MM.1S (cell line): ENCODE measurements around the gene FBXW11.

Experiments used
- DNase-seq: peaks from one replicate; pipeline ENCODE4 v3.0.0-alpha.2; 2015
- H2AFZ ChIP-seq: fragments of 300-600 bp; sonication (generic); 2 replicates; pipeline ENCODE4 v1.6.0; 2016; ENCODE audit warnings: antibody characterized with exemption, low read length
- H3F3A ChIP-seq: fragments of 300-600 bp; sonication (generic); 2 replicates; pipeline ENCODE4 v1.6.1; 2016; ENCODE audit warnings: mild to moderate bottlenecking, antibody characterized with exemption, low read length, moderate library complexity, mixed read lengths; ENCODE audit not compliant: insufficient read depth
- H3K27ac ChIP-seq: fragments of 300-600 bp; sonication (generic); 2 replicates; pipeline ENCODE4 v1.5.1; 2016; ENCODE audit warnings: mild to moderate bottlenecking, low read length
- H3K27me3 ChIP-seq: fragments of 300-600 bp; sonication (generic); replicated peaks from 2 replicates; pipeline ENCODE4 v1.6.0; 2016; ENCODE audit warnings: low read length; ENCODE audit not compliant: insufficient read depth
- H3K36me3 ChIP-seq: fragments of 300-600 bp; sonication (generic); replicated peaks from 2 replicates; pipeline ENCODE4 v1.6.1; 2016; ENCODE audit warnings: mild to moderate bottlenecking, low read length, mixed read lengths; ENCODE audit not compliant: insufficient read depth
- H3K4me1 ChIP-seq: fragments of 300-600 bp; sonication (generic); 2 replicates; pipeline ENCODE4 v1.6.1; 2016; ENCODE audit warnings: low read length, mixed read lengths
- H3K4me2 ChIP-seq: fragments of 300-600 bp; sonication (generic); 2 replicates; pipeline ENCODE4 v1.6.0; 2016; ENCODE audit warnings: low read depth, low read length
- H3K4me3 ChIP-seq: fragments of 300-600 bp; sonication (generic); 2 replicates; pipeline ENCODE4 v1.5.1; 2016; ENCODE audit warnings: low read length, mixed read lengths
- H3K79me2 ChIP-seq: fragments of 300-600 bp; sonication (generic); 2 replicates; pipeline ENCODE4 v1.6.1; 2016; ENCODE audit warnings: mixed run types, low read length, mixed read lengths
- H3K9ac ChIP-seq: fragments of 300-600 bp; sonication (generic); 2 replicates; pipeline ENCODE4 v1.6.1; 2016; ENCODE audit warnings: low read length, mixed read lengths
- H3K9me2 ChIP-seq: fragments of 300-600 bp; sonication (generic); replicated peaks from 2 replicates; pipeline ENCODE4 v1.6.1; 2016; ENCODE audit warnings: mild to moderate bottlenecking, low read length, mixed read lengths; ENCODE audit not compliant: insufficient read depth
- H3K9me3 ChIP-seq: fragments of 300-600 bp; sonication (generic); replicated peaks from 2 replicates; pipeline ENCODE4 v1.6.1; 2016; ENCODE audit warnings: mild to moderate bottlenecking, low read length, mixed read lengths; ENCODE audit not compliant: insufficient read depth
- H4K20me1 ChIP-seq: fragments of 300-600 bp; sonication (generic); 2 replicates; pipeline ENCODE4 v1.6.1; 2016; ENCODE audit warnings: mild to moderate bottlenecking, low read length, moderate library complexity, mixed read lengths; ENCODE audit not compliant: insufficient read depth
- EZH2 ChIP-seq: fragments of 300-600 bp; sonication (generic); optimal IDR thresholded peaks from 2 replicates; pipeline ENCODE3; 2017; ENCODE audit warnings: low read depth, mild to moderate bottlenecking, antibody characterized with exemption, low read length, mixed read lengths
- EZH2phosphoT487 ChIP-seq: fragments of 300-600 bp; sonication (generic); IDR thresholded peaks from 2 replicates; pipeline ENCODE4 v1.6.1; 2018; ENCODE audit warnings: antibody characterized with exemption, low read length
- TF ChIP-seq, protein P1 (sequence below): fragments of 300-600 bp; sonication (generic); IDR thresholded peaks from 2 replicates; pipeline ENCODE4 v1.5.1; 2016; ENCODE audit warnings: antibody characterized with exemption, low read length, mixed read lengths

Gene FBXW11

DNA sequence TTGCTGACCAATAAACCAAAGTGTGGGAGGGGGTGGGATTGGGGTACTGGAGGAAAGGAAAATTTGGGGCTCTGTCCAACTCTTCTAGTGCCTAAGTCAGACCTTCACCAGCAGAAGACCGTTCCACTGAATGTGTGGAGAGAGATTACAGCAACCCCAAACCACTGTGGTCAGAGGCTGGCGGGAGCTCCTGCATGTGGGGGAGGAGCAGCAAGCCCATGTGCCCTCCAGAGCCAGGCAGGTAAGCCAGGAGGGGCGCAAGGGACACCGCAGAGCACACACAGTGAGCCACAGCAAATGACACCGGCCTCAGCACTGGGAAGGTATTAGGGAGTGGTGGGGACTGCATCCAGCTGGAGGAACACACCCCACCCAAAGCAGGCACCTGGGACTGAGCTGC, 158.0 kb downstream of the FBXW11 start:
- DNase-seq, result no peak
- H3K27ac ChIP-seq, result no peak overlapping the region
- no peaks in the 10 kb centered on the region for H4K20me1 ChIP-seq
- no peak overlapping the region for H3K4me2 ChIP-seq
- H3K9me2 ChIP-seq, result no peaks in the 10 kb centered on the region
- no peaks in the 10 kb centered on the region for H3F3A ChIP-seq
- H2AFZ ChIP-seq, result no peak overlapping the region
- no peak overlapping the region for H3K9ac ChIP-seq
- no peaks in the 10 kb centered on the region for H3K79me2 ChIP-seq
- H3K4me1 ChIP-seq, result no peaks in the 10 kb centered on the region
- no peak overlapping the region for H3K4me3 ChIP-seq
- TF ChIP-seq EZH2phosphoT487 (no peak), EZH2 (no peak)
- TF ChIP-seq, protein P1, sequence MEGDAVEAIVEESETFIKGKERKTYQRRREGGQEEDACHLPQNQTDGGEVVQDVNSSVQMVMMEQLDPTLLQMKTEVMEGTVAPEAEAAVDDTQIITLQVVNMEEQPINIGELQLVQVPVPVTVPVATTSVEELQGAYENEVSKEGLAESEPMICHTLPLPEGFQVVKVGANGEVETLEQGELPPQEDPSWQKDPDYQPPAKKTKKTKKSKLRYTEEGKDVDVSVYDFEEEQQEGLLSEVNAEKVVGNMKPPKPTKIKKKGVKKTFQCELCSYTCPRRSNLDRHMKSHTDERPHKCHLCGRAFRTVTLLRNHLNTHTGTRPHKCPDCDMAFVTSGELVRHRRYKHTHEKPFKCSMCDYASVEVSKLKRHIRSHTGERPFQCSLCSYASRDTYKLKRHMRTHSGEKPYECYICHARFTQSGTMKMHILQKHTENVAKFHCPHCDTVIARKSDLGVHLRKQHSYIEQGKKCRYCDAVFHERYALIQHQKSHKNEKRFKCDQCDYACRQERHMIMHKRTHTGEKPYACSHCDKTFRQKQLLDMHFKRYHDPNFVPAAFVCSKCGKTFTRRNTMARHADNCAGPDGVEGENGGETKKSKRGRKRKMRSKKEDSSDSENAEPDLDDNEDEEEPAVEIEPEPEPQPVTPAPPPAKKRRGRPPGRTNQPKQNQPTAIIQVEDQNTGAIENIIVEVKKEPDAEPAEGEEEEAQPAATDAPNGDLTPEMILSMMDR, result no peak
- H3K9me3 ChIP-seq, result no peaks in the 10 kb centered on the region
- H3K36me3 ChIP-seq, result no peaks in the 10 kb centered on the region
- no peaks in the 10 kb centered on the region for H3K27me3 ChIP-seq

DNA sequence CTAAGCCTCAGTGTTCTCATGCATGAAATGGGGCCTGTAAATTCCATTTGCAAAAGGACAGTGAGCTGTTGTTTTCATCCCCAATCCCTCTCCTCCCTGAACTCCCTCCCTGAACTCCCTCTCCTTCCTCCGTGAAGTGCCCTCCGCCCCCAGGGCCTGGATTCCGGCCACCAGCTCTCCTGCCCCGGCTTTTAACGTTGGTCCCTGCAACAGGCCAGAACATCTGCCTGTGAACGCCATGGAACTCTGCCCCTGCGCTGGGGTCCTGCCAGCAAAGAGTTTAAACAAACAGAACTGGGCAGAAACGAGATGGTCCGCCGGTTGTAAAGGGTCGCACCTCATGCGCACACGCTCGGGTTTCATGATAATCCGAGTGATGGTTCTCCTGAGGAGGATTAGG, 158.4 kb downstream of the FBXW11 start:
- no peaks in the 10 kb centered on the region for H3K4me1 ChIP-seq
- no peak overlapping the region for H2AFZ ChIP-seq
- no peaks in the 10 kb centered on the region for H3F3A ChIP-seq
- no peaks in the 10 kb centered on the region for H3K79me2 ChIP-seq
- no peaks in the 10 kb centered on the region for H4K20me1 ChIP-seq
- TF ChIP-seq EZH2 (no peak), EZH2phosphoT487 (no peak)
- TF ChIP-seq, protein P1, result no peak
- H3K4me2 ChIP-seq, result no peak overlapping the region
- no peaks in the 10 kb centered on the region for H3K27me3 ChIP-seq
- no peaks in the 10 kb centered on the region for H3K9me3 ChIP-seq
- H3K27ac ChIP-seq, result no peak overlapping the region
- H3K9ac ChIP-seq, result no peak overlapping the region
- no peak overlapping the region for H3K4me3 ChIP-seq
- H3K9me2 ChIP-seq, result no peaks in the 10 kb centered on the region
- DNase-seq, result no peak
- H3K36me3 ChIP-seq, result no peaks in the 10 kb centered on the region

DNA sequence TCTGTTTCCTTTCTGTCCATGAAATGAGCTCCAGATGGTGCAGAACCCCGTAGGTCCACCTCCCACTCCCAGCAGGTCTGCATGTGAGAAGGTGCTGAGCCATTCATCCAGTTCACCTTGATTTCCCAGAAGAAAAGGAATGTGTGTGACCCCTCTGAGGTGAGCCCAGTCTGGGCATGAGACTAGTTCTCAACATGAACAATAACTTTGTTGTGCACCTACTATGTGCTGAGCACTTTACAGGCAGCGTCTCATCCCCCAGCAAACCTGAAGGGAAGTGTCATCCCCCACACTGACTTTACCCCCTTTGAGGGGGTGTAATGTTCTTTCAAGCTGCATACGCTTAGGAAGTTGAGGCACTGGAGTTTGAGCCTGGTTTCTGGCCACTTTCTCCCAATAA, 159.4 kb downstream of the FBXW11 start:
- H3K79me2 ChIP-seq, result no peaks in the 10 kb centered on the region
- H3K4me2 ChIP-seq, result no peak overlapping the region
- no peak for DNase-seq
- H3K36me3 ChIP-seq, result no peaks in the 10 kb centered on the region
- no peak overlapping the region for H2AFZ ChIP-seq
- no peak overlapping the region for H3K9ac ChIP-seq
- H3K27ac ChIP-seq, result no peak overlapping the region
- no peaks in the 10 kb centered on the region for H3K9me3 ChIP-seq
- H3K27me3 ChIP-seq, result no peaks in the 10 kb centered on the region
- no peaks in the 10 kb centered on the region for H3K4me1 ChIP-seq
- no peak for TF ChIP-seq EZH2
- TF ChIP-seq, protein P1, result no peak
- no peak overlapping the region for H3K4me3 ChIP-seq
- H3F3A ChIP-seq, result no peaks in the 10 kb centered on the region
- no peaks in the 10 kb centered on the region for H3K9me2 ChIP-seq
- no peaks in the 10 kb centered on the region for H4K20me1 ChIP-seq
